Stimulated activated naive CD4-positive, alpha-beta T cell (primary cell): ENCODE measurements around the gene CARD6.
"Not testable (repeated sequence)": the region's sequence is repeated elsewhere in the genome, so short reads cannot be mapped to it uniquely, and the experiment has no call there.

Experiments
- DNase-seq, 6 experiments: peaks; one replicate each; lab custom pipeline; 2025; lab: John Stamatoyannopoulos, UW

The CARD6 gene

DNA sequence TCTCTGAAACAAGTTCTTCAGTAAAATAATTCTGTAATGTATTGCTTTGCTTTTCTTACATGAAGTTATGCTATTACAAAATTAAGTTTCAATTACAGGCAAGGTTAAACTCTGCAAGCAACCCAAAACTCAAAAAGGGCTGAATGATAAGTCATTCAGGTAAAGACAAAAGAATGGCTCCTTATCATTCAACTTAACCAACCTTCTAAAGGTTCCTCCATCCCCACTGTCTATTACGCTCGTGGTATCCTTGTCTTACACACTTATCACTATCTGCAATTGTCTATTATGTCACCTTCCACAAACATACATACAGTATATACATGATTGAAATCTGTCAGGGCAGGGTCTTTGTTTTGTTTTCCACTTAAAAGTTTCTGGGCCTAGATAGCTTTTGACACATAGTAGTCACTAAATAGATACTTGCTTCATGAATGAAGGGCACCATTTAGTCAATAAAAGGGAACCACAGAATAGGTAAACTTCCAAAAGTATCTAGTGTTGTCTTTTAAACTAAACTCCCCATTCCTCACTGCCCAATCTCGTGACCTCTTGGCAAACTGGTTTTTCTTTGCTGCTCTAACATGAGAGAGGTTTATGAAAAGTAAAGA is 13.0 kb upstream of the CARD6 start:
- peak in 1 of 6 experiments; percentile 14 for DNase-seq

DNA sequence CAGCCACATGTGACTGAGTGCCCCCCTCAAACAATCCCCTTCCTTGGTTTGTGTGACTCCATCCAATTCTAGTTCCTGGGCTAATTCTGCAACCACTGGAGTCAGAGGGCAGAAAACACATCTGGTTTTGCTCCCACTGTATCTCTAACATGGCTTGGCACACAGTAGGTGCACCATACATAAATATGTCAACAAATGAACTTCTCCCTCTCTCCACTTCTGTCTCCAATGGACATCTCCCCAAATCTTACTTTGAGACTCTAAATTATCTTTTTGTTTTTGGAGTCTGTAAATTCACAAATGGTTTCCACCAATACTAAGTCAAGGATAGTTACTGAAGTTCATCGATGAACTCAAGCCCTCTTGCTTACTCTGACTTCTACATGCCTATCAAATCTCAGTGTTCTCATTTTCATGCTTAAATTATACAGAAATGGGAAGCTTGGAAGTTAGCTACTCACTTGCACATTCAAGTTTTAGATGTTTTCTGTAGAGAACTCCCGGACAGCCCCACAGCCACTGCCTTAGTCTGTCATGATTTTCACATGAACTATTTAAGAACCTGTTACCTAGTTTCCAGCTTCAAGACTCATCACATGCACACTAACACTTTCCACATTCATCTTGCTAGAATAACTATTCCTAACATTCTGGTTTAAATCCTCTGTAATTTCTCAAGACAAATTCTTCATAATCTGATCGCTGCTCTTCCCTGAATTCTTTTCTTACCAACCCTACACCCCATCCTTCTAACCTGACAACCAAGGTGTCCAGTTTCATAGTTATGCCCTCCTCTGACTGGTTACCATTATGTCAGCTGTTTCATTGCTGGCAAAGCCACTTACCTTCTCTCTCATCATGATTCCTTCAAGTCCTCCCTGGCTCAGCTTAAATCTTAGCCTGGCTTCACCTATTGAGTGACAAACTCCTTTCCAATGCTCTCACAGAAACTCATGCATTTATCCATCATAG is 12.2 kb upstream of the CARD6 start:
- no peak for DNase-seq

DNA sequence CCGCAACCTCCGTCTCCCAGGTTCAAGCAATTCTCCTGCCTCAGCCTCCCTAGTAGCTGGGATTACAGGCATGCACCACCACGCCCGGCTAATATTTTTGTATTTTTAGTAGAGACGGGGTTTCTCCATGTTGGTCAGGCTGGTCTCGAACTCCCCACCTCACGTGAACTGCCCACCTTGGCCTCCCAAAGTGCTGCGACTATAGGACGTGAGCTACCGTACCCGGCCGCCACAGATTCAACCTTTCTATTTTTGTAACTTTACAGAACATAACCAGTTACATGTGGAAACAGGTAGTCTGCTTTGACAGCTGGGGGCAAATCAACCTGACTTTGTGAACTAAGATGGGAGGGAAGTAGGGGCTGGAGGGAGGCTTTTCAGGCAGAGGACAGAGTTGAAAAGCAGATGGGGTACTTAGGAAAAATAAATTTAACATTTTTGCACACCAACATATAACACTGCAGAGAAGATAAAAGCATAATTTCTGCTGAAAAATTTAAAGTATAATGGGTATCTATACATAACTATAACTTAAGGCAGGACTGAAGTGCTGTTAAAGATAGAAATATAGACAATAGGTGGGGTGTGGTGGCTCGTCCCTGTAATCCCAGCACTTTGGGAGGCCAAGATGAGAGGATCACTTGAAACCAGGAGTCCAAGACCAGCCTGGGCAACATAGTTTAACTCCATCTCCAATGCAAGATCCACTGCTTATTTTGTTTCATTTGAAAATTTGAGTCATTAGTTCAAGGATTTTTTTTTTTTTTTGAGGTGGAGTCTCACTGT is 11.2 kb upstream of the CARD6 start:
- DNase-seq: no peak

DNA sequence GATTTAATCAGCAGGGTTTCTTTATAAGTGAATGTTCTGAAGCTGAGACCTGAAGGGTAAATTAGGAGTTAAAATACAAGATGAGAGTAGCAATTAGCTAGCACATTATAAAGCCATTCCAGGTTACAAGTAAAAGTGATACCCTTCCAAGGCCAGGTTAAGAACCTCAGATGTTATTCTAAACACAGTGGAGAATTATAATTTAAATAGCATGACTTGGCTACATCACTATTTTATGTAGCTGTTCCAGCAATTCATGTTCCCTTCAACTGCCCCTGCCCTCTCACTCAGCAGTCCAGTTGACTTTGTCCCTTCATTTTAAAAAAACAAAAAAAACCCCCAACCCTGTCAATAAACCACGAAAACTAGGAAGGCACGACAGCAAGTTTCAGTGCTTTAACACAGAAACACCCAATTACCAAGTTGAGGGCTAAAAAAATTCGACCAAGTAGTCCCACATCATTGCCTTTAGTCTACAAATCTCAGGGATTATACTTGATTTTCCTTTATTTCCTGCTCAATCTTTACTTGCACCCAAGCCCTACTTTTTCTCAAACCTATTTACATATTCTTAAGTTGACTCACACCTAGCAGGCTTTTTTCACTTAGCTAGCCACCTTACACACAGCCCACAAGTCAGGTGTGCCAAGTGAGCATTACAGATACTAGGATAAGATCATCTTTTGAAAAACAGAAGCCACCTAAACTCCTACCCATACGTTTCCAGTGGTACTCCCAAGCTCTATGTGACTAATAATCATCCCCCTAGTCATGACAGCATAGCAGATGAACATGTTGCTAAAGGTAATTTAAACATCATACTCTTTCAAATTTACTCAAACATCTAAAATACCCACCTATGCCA is 9.6 kb upstream of the CARD6 start:
- DNase-seq: no peak

DNA sequence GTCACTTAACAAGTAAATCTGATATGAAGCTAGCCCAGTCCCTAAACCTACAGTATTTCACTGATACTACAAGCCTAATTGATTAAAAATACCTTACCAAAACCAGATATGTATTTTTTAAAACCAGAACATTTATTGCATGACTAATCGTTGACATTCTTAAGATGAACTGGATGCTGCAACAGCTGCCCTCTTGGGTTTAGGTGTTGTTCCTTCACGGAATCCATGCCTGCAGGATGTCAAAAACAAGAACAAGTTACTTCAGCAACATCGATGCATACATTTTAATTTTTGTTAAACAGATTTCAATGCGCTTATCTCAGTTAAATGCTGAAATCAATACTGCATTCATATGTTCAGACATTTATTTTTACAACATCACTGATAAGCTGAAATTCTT is 8.8 kb upstream of the CARD6 start:
- DNase-seq: no peak

GRCh38 chr5:40833712-40834229 is 7.4 kb upstream of the CARD6 start:
- DNase-seq: no peak

DNA sequence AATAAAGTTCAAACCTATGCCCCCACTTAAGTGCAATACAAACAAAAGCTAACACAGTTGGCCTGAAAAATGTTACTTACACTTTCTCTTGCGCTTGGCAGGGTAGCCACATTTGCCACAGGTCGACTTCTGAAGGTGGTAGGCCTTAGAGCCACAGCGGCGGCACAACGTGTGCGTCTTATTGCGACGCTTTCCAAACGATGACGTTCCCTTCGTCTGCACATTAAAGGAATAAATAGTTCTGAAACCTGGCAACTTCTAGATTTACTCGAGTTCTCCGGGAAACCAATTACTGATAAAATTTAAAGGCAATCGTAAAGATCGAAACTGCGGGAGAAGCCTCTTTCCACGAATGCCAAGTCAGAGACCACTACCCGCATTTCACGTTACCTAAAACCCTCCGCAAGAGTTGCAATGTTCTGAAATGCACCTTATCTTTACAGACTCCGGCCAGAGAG is 6.7 kb upstream of the CARD6 start:
- peak; percentile 47 to 87 (median 66) for DNase-seq

- DNase-seq: peak; percentile 79 to 90 (median 84)
Measured at GRCh38 chr5:40834849-40835787, 6.0 kb upstream of the CARD6 start, which contains the start of gene RPL37. TSS of gene RPL37 (minus strand) at chr5:40835222. CDS start at chr5:40835185, 37 bp downstream.

DNA sequence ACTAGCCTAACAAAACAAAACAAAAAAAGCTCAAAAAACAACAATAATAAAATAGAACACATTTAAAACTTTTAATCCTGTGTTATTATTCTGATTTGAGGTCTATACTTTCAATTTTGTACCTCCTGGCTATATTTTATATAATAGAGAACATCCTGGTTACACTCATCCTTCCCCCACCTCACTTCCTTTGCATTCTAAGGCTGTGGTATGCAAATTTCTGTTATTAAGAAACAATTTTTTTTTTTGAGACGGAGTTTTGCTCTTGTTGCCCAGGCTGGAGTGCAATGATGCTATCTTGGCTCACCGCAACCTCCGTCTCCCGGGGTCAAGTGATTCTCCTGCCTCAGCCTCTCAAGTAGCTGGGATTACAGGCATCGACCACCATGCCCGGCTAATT is 3.1 kb upstream of the CARD6 start:
- DNase-seq: peak in 1 of 6 experiments; percentile 4

DNA sequence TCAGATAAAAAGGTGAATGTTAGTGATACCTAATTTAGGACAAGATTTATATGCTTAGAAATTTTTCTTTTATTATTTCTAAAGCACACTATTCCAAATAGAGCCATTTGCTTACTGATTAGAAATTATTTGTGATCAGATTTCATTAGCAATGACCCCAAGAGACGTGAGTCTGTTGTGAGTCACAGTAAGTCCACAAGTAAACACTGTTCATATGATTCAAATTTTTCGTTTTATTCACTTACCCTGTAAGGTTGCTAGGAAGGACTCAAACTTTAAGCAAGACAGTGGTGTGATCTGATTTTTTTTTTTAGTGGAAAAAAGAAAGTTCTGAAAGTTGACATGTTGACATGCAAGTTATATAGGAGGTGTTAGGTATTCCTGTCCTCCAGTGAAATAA is 1.2 kb downstream of the CARD6 start:
- no peak for DNase-seq

GRCh38 chr5:40844565-40844964 is 3.4 kb downstream of the CARD6 start:
- no peak for DNase-seq

- no peak for DNase-seq
Measured at GRCh38 chr5:40846371-40846770, 5.2 kb downstream of the CARD6 start.

DNA sequence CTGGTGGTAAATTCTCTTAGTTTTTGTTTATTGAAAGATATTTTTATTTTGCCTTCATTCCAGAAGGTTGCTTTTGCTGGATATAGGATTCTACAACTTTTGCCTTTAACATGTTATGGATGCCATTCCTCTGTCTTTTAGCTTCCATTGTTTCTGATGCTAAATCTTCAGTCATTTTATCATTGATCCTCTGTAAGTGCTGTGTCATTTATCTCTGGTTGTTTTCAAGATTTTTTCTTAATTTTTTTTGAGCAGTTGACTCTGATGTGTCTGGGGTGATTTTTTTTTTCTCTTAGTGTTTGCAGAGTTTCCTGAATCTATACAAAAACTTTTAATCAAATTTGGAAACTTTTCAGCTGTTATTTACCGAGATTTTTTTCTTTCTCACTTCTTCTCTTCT is 6.4 kb downstream of the CARD6 start:
- DNase-seq: no peak

- DNase-seq: no peak
Measured at GRCh38 chr5:40853632-40854192, 12.5 kb downstream of the CARD6 start.

- no peak for DNase-seq
Measured at GRCh38 chr5:40860711-40861110, 19.5 kb downstream of the CARD6 start.

DNA sequence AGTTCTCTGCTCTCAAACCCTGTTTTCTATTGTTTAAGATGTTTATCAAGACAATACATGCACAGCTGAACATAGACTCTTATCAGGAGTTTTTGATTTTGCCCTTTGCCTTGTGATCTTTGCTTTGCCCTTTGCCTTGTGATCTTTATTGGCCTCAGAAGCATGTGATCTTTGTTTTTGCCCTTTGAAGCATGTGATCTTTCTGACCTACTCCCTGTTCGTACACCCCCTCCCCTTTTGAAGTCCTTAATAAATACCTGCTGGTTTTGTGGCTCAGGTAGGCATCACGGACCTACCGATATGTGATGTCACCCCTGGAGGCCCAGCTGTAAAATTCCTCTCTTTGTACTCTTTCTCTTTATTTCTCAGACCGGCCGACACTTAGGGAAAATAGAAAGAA is 23.8 kb downstream of the CARD6 start:
- DNase-seq: not testable (repeated sequence)

DNA sequence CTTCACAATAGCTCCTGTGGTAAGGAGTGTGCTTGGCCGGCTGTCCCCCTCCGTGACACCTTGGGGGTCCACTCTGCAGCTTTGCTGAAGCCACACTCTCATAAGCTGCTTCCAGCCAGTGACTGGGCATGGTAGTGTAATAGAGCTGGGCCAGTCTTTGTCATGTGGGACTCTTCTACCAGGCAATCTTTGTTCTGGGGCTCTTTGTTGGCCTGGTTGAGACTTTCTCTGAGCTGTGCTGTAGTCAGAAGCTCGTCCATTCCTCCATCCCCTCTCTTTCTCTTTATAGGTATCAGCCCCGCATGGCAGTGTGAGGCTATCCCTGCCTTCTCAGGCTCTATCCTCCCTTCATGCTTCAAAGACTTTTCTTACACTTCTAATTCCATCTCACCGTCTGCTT is 25.7 kb downstream of the CARD6 start:
- DNase-seq: no peak

- no peak for DNase-seq
Measured at GRCh38 chr5:40869384-40869783, 28.2 kb downstream of the CARD6 start.

DNA sequence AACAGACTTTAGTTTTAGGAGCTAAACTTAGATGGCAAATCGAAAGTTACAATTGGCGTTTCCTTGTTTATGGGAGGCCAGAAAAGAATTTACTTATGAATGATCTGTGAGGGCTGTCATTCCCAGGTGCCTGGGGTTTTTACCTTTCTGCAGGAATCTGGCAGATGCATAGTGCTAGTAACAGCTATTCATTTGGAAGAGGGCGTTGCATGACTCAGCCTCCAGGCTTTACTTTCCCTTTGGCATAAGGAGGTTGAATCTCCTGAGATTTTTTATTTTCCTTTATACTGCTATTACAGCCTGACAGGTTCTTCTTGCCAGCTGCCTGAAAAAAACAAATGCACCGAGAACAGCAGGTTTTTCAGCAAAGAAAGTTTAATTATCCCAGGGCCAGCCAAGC is 30.0 kb downstream of the CARD6 start:
- DNase-seq: no peak

DNA sequence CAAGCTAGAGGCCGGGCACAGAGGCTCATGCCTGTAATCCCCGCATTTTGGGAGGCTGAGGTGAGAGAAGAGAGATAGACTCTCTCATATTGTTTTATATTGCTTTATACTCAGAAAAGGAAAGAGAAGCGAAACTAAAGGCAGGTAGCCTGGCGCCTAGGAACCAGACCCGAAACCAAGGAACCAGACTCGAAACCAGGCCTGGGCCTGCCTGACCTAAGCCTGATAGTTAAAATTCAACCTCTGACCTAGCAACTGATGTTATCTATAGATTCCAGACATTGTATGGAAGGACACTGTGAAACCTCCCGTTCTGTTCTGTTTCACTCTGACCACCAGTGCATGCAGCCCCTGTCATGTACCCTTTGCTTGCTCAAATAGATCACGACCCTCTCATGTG is 31.1 kb downstream of the CARD6 start:
- DNase-seq: not testable (repeated sequence)
